Kidney capillary endothelial cell (primary cell): Measurements from ENCODE around the gene RAMP3.
"Not testable (repeated sequence)": the region's sequence is repeated elsewhere in the genome, so short reads cannot be mapped to it uniquely, and the experiment has no call there.

Experiments
- DNase-seq: peaks from one replicate; pipeline ENCODE4 v3.0.0-alpha.2; 2018; ENCODE audit warnings: low spot score

Gene RAMP3

GRCh38 chr7:45156516-45157272, 897 bp upstream of the RAMP3 start:
- DNase-seq = no peak

GRCh38 chr7:45157286-45157652, 322 bp upstream of the RAMP3 start:
- no peak for DNase-seq

GRCh38 chr7:45158471-45158870, 880 bp downstream of the RAMP3 start:
- no peak for DNase-seq

GRCh38 chr7:45159296-45159695, 1.7 kb downstream of the RAMP3 start:
- DNase-seq = no peak

- peak; percentile 63 for DNase-seq
Measured at GRCh38 chr7:45160417-45160881, 2.9 kb downstream of the RAMP3 start.

GRCh38 chr7:45161138-45161537, 3.5 kb downstream of the RAMP3 start:
- DNase-seq = no peak

GRCh38 chr7:45161842-45162241, 4.3 kb downstream of the RAMP3 start:
- no peak for DNase-seq

GRCh38 chr7:45162311-45162845, 4.8 kb downstream of the RAMP3 start:
- no peak for DNase-seq

- no peak for DNase-seq
Measured at GRCh38 chr7:45162943-45163691, 5.5 kb downstream of the RAMP3 start.

- DNase-seq = no peak
Measured at GRCh38 chr7:45163692-45164052, 6.1 kb downstream of the RAMP3 start.

- not testable (repeated sequence) for DNase-seq
Measured at GRCh38 chr7:45164271-45164670, 6.7 kb downstream of the RAMP3 start.

- no peak for DNase-seq
Measured at GRCh38 chr7:45165857-45166256, 8.3 kb downstream of the RAMP3 start.

GRCh38 chr7:45171946-45172345, 14.4 kb downstream of the RAMP3 start:
- DNase-seq = no peak

GRCh38 chr7:45173596-45174327, 16.2 kb downstream of the RAMP3 start:
- DNase-seq = no peak

- DNase-seq = no peak
Measured at GRCh38 chr7:45174328-45174610, 16.7 kb downstream of the RAMP3 start.

- no peak for DNase-seq
Measured at GRCh38 chr7:45174966-45175765, 17.6 kb downstream of the RAMP3 start.

GRCh38 chr7:45176091-45176490, 18.5 kb downstream of the RAMP3 start:
- DNase-seq = no peak

GRCh38 chr7:45176886-45177731, 19.5 kb downstream of the RAMP3 start:
- DNase-seq = no peak

GRCh38 chr7:45177801-45178200, 20.2 kb downstream of the RAMP3 start:
- DNase-seq = no peak

GRCh38 chr7:45178241-45179225, 20.9 kb downstream of the RAMP3 start:
- DNase-seq = no peak
